LoVo (cell line): Measurements from ENCODE around the gene LMF1.

ENCODE experiments used
- DNase-seq: peaks from one replicate; pipeline ENCODE4 v3.0.0-alpha.2; 2016; ENCODE audit warnings: low spot score

LMF1 gene

GRCh38 chr16:1002399-1003166, 31.8 kb upstream of the LMF1 start:
- DNase-seq = peak; percentile 93

- no peak for DNase-seq
Measured at GRCh38 chr16:1001096-1001495, 30.3 kb upstream of the LMF1 start.

- DNase-seq = no peak
Measured at GRCh38 chr16:1000608-1001007, 29.8 kb upstream of the LMF1 start.

GRCh38 chr16:999677-1000076, 28.9 kb upstream of the LMF1 start:
- DNase-seq = no peak

GRCh38 chr16:998615-999014, 27.8 kb upstream of the LMF1 start:
- DNase-seq = no peak

- no peak for DNase-seq
Measured at GRCh38 chr16:998211-998610, 27.4 kb upstream of the LMF1 start.

GRCh38 chr16:997440-998051, 26.8 kb upstream of the LMF1 start:
- peak; percentile 72 for DNase-seq

- DNase-seq = no peak
Measured at GRCh38 chr16:996681-997080, 25.9 kb upstream of the LMF1 start.

GRCh38 chr16:995783-996182, 25.0 kb upstream of the LMF1 start:
- no peak for DNase-seq

- no peak for DNase-seq
Measured at GRCh38 chr16:995087-995486, 24.3 kb upstream of the LMF1 start.

GRCh38 chr16:993731-994130, 22.9 kb upstream of the LMF1 start:
- DNase-seq = no peak

- no peak for DNase-seq
Measured at GRCh38 chr16:991773-992172, 21.0 kb upstream of the LMF1 start.

- DNase-seq = no peak
Measured at GRCh38 chr16:991345-991744, 20.6 kb upstream of the LMF1 start.

- no peak for DNase-seq
Measured at GRCh38 chr16:990516-991291, 19.9 kb upstream of the LMF1 start.

GRCh38 chr16:989354-989814, 18.6 kb upstream of the LMF1 start:
- no peak for DNase-seq

GRCh38 chr16:988471-989353, 17.9 kb upstream of the LMF1 start:
- DNase-seq = no peak

GRCh38 chr16:987906-988305, 17.1 kb upstream of the LMF1 start:
- DNase-seq = no peak

GRCh38 chr16:986925-987582, 16.3 kb upstream of the LMF1 start:
- DNase-seq = no peak

GRCh38 chr16:986411-986810, 15.6 kb upstream of the LMF1 start:
- DNase-seq = no peak

- no peak for DNase-seq
Measured at GRCh38 chr16:985646-986400, 15.0 kb upstream of the LMF1 start.
